H9 (cell line): ENCODE measurements around the gene MALT1. TPM values are rescaled to one million over a fixed set of nuclear protein-coding genes. Genes with fewer than 3 reads are reported as not detected.

Experiments used
- DNase-seq: peaks from one replicate; pipeline ENCODE4 v3.0.0-alpha.2; 2017
- H2AFZ ChIP-seq: one replicate; pipeline ENCODE4 v1.6.1; 2013; ENCODE audit warnings: mild to moderate bottlenecking, low read length, control low read depth, moderate library complexity
- H2AK5ac ChIP-seq: 2 replicates; pipeline ENCODE4 v1.6.1; 2013; ENCODE audit warnings: low read length, control low read depth, mixed read lengths; ENCODE audit not compliant: insufficient read length
- H2BK120ac ChIP-seq: one replicate; pipeline ENCODE4 v1.6.1; 2013; ENCODE audit warnings: low read depth, mild to moderate bottlenecking, low read length, control low read depth, inconsistent platforms; ENCODE audit not compliant: poor library complexity, severe bottlenecking
- H2BK12ac ChIP-seq: 2 replicates; pipeline ENCODE4 v1.6.1; 2013; ENCODE audit warnings: low read length, control low read depth, mixed read lengths, low read depth; ENCODE audit not compliant: insufficient read length
- H2BK15ac ChIP-seq: 2 replicates; pipeline ENCODE4 v1.6.1; 2013; ENCODE audit warnings: low read depth, low read length, control low read depth
- H2BK20ac ChIP-seq: one replicate; pipeline ENCODE4 v1.6.1; 2013; ENCODE audit warnings: low read depth, mild to moderate bottlenecking, low read length, control low read depth, inconsistent platforms; ENCODE audit not compliant: poor library complexity, severe bottlenecking
- H2BK5ac ChIP-seq: 2 replicates; pipeline ENCODE4 v1.6.1; 2013; ENCODE audit warnings: low read length, control low read depth, mixed read lengths; ENCODE audit not compliant: insufficient read length
- H3K14ac ChIP-seq: 2 replicates; pipeline ENCODE4 v1.6.1; 2013; ENCODE audit warnings: low read length, control low read depth; ENCODE audit not compliant: insufficient read depth
- H3K18ac ChIP-seq: 2 replicates; pipeline ENCODE4 v1.6.1; 2013; ENCODE audit warnings: low read depth, mild to moderate bottlenecking, mixed read lengths, low read length, control low read depth; ENCODE audit not compliant: insufficient read length
- H3K23ac ChIP-seq: 2 replicates; pipeline ENCODE4 v1.6.1; 2013; ENCODE audit warnings: low read length, control low read depth, mixed read lengths, low read depth; ENCODE audit not compliant: insufficient read length
- H3K23me2 ChIP-seq: 2 replicates; pipeline ENCODE4 v1.6.1; 2013; ENCODE audit warnings: low read depth, mild to moderate bottlenecking, mixed read lengths, low read length, control low read depth; ENCODE audit not compliant: insufficient read length, poor library complexity, severe bottlenecking
- H3K27ac ChIP-seq: 2 replicates; pipeline ENCODE4 v1.5.1; 2013; ENCODE audit warnings: low read length, control low read depth, mixed read lengths, low read depth; ENCODE audit not compliant: insufficient read length
- H3K27me3 ChIP-seq: 2 replicates; pipeline ENCODE4 v1.6.1; 2013; ENCODE audit warnings: low read length, control low read depth, inconsistent platforms; ENCODE audit not compliant: insufficient read depth
- H3K4ac ChIP-seq: 2 replicates; pipeline ENCODE4 v1.6.1; 2013; ENCODE audit warnings: low read depth, mild to moderate bottlenecking, control low read depth, inconsistent platforms, low read length, moderate library complexity
- H3K4me1 ChIP-seq: 2 replicates; pipeline ENCODE4 v1.6.1; 2013; ENCODE audit warnings: low read length, control low read depth, inconsistent platforms; ENCODE audit not compliant: insufficient read depth
- H3K4me2 ChIP-seq: 2 replicates; pipeline ENCODE4 v1.6.1; 2013; ENCODE audit warnings: low read length, control low read depth, mixed read lengths; ENCODE audit not compliant: insufficient read length, insufficient read depth
- H3K56ac ChIP-seq: 2 replicates; pipeline ENCODE4 v1.6.1; 2013; ENCODE audit warnings: low read depth, mild to moderate bottlenecking, mixed read lengths, low read length, control low read depth; ENCODE audit not compliant: insufficient read length
- H3K79me1 ChIP-seq: 2 replicates; pipeline ENCODE4 v1.6.1; 2013; ENCODE audit warnings: low read depth, mild to moderate bottlenecking, moderate library complexity, low read length, control low read depth, inconsistent platforms; ENCODE audit not compliant: insufficient read depth, poor library complexity, severe bottlenecking
- H3K79me2 ChIP-seq: 2 replicates; pipeline ENCODE4 v1.6.1; 2013; ENCODE audit warnings: low read length, control low read depth, inconsistent platforms; ENCODE audit not compliant: insufficient read depth
- H3K9ac ChIP-seq: 2 replicates; pipeline ENCODE4 v1.6.1; 2013; ENCODE audit warnings: low read length, control low read depth, mixed read lengths; ENCODE audit not compliant: insufficient read length; ENCODE audit errors: extremely low read depth
- H3K9me3 ChIP-seq: one replicate; pipeline ENCODE4 v1.6.1; 2013; ENCODE audit warnings: low read depth, low read length, inconsistent platforms; ENCODE audit not compliant: control insufficient read depth
- H3T11ph ChIP-seq: one replicate; pipeline ENCODE4 v1.6.1; 2013; ENCODE audit warnings: mild to moderate bottlenecking, low read length, control low read depth, inconsistent platforms
- H4K20me1 ChIP-seq: one replicate; pipeline ENCODE4 v1.6.1; 2013; ENCODE audit not compliant: control insufficient read depth, insufficient read length, insufficient read depth
- H4K5ac ChIP-seq: 2 replicates; pipeline ENCODE4 v1.6.1; 2013; ENCODE audit warnings: low read depth, mild to moderate bottlenecking, mixed read lengths, low read length, control low read depth; ENCODE audit not compliant: insufficient read length
- H4K8ac ChIP-seq: replicated peaks from 2 replicates; pipeline ENCODE4 v1.6.1; 2013; ENCODE audit warnings: low read length, control low read depth, mixed read lengths, low read depth; ENCODE audit not compliant: insufficient read length
- H4K91ac ChIP-seq: 2 replicates; pipeline ENCODE4 v1.6.1; 2013; ENCODE audit warnings: low read depth, mild to moderate bottlenecking, moderate library complexity, mixed read lengths, low read length, control low read depth; ENCODE audit not compliant: insufficient read length
- H3K27ac Mint-ChIP-seq, 3 experiments: 2 replicates in 2 of 3; 3 replicates in 1 of 3; pipeline ENCODE4 v1.8.0; 2020 to 2021; ENCODE audit warnings: mixed read lengths in 3 of 3, mild to moderate bottlenecking in 1 of 3, moderate library complexity in 1 of 3
- H3K27me3 Mint-ChIP-seq: 2 replicates; pipeline ENCODE4 v1.8.0; 2021; ENCODE audit warnings: low read depth, mild to moderate bottlenecking, moderate library complexity, mixed read lengths
- H3K36me3 Mint-ChIP-seq, 3 experiments: 2 replicates in 2 of 3; 3 replicates in 1 of 3; pipeline ENCODE4 v1.8.0; 2020 to 2021; ENCODE audit warnings: low read depth in 3 of 3, mixed read lengths in 3 of 3; ENCODE audit not compliant: insufficient read depth in 1 of 3
- H3K4me1 Mint-ChIP-seq, 2 experiments: 2 replicates each; pipeline ENCODE4 v1.8.0; 2020; ENCODE audit warnings: mixed read lengths in 2 of 2
- H3K4me3 Mint-ChIP-seq, 2 experiments: 2 replicates in 1 of 2; 3 replicates in 1 of 2; pipeline ENCODE4 v1.8.0; 2020 to 2021; ENCODE audit warnings: mild to moderate bottlenecking in 2 of 2, mixed read lengths in 2 of 2, moderate library complexity in 1 of 2
- H3K9me3 Mint-ChIP-seq, 2 experiments: 2 replicates in 1 of 2; 3 replicates in 1 of 2; pipeline ENCODE4 v1.8.0; 2020; ENCODE audit warnings: mild to moderate bottlenecking in 2 of 2, mixed read lengths in 2 of 2, moderate library complexity in 1 of 2
- WGBS: extraction: QIAGEN DNeasy Blood & Tissue Kit; methylation state at CpG from one replicate; pipeline ENCODE4 v1.1.7; 2013; ENCODE audit warnings: missing lambda C conversion rate, low lambda C conversion rate, mixed read lengths; ENCODE audit not compliant: insufficient read length; ENCODE audit errors: extremely low coverage; 5-methylcytosine and 5-hydroxymethylcytosine counted together
- total RNA-seq: library from RNA; stranded (reverse); gene quantifications from 2 replicates; pipeline ENCODE4 v1.2.1, GENCODE V29; 2021
- TF ChIP-seq, protein P1 (sequence below): fragments of 200-600 bp; sonication (generic); conservative IDR thresholded peaks from 3 replicates; pipeline ENCODE4 v1.8.0; 2021; ENCODE audit warnings: antibody characterized with exemption, mild to moderate bottlenecking

Gene MALT1
- total RNA-seq, 1 experiment from 2014 or later: 18.1 TPM

DNA sequence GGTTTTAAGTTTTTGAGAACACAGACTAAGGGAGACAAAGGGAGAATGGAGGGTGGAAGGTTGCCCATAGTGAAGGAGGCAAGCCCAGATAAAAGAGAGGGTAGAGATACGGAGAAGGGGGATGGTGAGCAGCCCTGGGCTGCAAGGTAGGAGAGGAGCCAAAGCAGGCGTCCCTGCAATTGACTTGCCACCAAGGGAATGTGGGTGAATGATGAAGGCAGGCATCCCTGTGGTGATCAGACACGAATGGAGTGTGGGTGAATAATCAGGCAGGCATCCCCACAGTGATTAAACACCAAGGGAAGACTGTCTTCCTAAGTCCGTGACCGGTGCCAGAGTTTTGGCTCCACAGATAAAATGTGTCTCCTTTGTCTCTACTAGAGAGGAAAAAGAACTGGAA, 25.9 kb upstream of the MALT1 start:
- H3K27ac Mint-ChIP-seq: no peak overlapping the region
- H2AK5ac ChIP-seq: no peak overlapping the region

More for the DNA sequence above, 25.9 kb upstream of the MALT1 start:
- Histone ChIP-seq H3K79me1 (no peaks in the 10 kb centered on the region), H3T11ph (no peak overlapping the region), H3K18ac (no peak overlapping the region), H3K79me2 (no peaks in the 10 kb centered on the region), H3K23ac (no peak overlapping the region), H2BK12ac (no peak overlapping the region), H2BK5ac (no peak overlapping the region), H3K9me3 (no peaks in the 10 kb centered on the region), H3K4ac (no peak overlapping the region), H3K23me2 (no peaks in the 10 kb centered on the region), H2BK20ac (no peak overlapping the region), H4K20me1 (no peaks in the 10 kb centered on the region), H2BK120ac (no peak overlapping the region), H2BK15ac (no peak overlapping the region), H3K4me1 (peaks cover 3% of the 10 kb centered on the region), H4K91ac (no peak overlapping the region), H2AFZ (no peak overlapping the region), H3K14ac (no peak overlapping the region), H3K27ac (no peak overlapping the region), H4K8ac (no peak overlapping the region), H3K9ac (no peak overlapping the region), H3K27me3 (no peaks in the 10 kb centered on the region), H3K4me2 (no peak overlapping the region), H3K56ac (no peak overlapping the region), H4K5ac (no peak overlapping the region)
- TF ChIP-seq, protein P1, sequence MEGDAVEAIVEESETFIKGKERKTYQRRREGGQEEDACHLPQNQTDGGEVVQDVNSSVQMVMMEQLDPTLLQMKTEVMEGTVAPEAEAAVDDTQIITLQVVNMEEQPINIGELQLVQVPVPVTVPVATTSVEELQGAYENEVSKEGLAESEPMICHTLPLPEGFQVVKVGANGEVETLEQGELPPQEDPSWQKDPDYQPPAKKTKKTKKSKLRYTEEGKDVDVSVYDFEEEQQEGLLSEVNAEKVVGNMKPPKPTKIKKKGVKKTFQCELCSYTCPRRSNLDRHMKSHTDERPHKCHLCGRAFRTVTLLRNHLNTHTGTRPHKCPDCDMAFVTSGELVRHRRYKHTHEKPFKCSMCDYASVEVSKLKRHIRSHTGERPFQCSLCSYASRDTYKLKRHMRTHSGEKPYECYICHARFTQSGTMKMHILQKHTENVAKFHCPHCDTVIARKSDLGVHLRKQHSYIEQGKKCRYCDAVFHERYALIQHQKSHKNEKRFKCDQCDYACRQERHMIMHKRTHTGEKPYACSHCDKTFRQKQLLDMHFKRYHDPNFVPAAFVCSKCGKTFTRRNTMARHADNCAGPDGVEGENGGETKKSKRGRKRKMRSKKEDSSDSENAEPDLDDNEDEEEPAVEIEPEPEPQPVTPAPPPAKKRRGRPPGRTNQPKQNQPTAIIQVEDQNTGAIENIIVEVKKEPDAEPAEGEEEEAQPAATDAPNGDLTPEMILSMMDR: no peak
- WGBS: no CpG with 5 or more reads among the region's 5 CpGs
- Mint-ChIP-seq H3K4me3 (no peak overlapping the region), H3K27me3 (no peaks in the 10 kb centered on the region), H3K4me1 (no peaks in the 10 kb centered on the region), H3K9me3 (peaks cover 5 to 7% of the 10 kb centered on the region in 2 experiments; a peak in 4 of 5 replicates), H3K36me3 (peaks cover 0 to 9% (median 5%) of the 10 kb centered on the region in 3 experiments; a peak in 2 of 7 replicates)
- no peak for DNase-seq
